ENCODE data around the gene TBC1D9. TPM values are rescaled to one million over a fixed set of nuclear protein-coding genes. Genes with fewer than 3 reads are reported as not detected.

TBC1D9 gene
- 57.1 and 60.4 TPM in 2 replicates for total RNA-seq

GRCh38 chr4:140756319-140757231 is at the start of gene TBC1D9:
TSS of gene TBC1D9 (minus strand) at chr4:140756385. CDS start at chr4:140756045, 340 bp downstream.

Small RNA genes within 50 kb of the gene (small RNA-seq; reads per million reads assigned to genes)
- gene AC108019.1 = not detected
- not detected for gene RF00019
- gene RN7SL152P = not detected
- not detected for gene RNY1P14

Other genes starting within 250 kb of the TBC1D9 start
- gene ELMOD2, start 232.2 kb downstream of the TBC1D9 start, total RNA-seq = 28.7 and 30.2 TPM in 2 replicates
- gene UCP1, start 187.4 kb downstream of the TBC1D9 start, total RNA-seq = not detected in 2 replicates